HG03095 (cell line): ENCODE measurements around the gene TMC5.
"Not testable (repeated sequence)": the region's sequence is repeated elsewhere in the genome, so short reads cannot be mapped to it uniquely, and the experiment has no call there.

Experiments
- ATAC-seq: cut with Tn5 transposase; IDR thresholded peaks from one replicate; pipeline ENCODE4 v1.9.1; 2021; ENCODE audit warnings: moderate library complexity; ENCODE audit not compliant: unreplicated experiment

Gene TMC5

DNA sequence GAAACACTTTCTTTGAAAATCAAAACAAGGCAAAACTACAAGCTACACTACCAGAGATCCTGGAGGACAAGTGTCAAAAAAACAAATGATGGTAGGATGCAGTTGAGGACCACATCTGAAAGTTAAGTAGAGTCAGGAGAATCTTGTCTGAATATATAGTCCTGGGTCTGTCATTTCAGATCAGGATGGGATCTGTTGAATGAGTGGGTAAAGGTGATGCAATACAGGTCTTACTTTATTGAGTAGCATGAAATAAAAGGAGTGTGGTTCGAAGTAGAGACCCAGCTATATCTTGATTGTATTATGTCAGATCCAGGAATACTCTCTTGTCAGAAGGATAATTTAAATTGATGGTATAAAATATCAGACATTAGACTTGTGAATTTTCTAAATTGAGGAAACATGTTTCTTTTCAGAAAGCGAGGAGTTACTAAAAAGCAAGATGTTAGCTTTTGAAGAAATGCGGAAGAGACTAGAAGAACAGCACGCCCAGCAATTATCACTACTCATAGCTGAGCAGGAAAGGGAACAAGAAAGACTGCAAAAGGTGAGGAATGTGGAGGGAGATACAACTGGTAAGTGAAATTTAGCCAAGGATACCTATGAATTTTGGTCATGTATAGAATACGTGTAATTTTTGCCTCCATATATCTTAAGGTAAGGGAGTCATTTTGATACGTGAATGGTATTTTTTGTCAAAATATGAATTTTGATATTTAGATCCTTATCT lies 122.7 kb downstream of the TMC5 start:
- ATAC-seq, result no peak

DNA sequence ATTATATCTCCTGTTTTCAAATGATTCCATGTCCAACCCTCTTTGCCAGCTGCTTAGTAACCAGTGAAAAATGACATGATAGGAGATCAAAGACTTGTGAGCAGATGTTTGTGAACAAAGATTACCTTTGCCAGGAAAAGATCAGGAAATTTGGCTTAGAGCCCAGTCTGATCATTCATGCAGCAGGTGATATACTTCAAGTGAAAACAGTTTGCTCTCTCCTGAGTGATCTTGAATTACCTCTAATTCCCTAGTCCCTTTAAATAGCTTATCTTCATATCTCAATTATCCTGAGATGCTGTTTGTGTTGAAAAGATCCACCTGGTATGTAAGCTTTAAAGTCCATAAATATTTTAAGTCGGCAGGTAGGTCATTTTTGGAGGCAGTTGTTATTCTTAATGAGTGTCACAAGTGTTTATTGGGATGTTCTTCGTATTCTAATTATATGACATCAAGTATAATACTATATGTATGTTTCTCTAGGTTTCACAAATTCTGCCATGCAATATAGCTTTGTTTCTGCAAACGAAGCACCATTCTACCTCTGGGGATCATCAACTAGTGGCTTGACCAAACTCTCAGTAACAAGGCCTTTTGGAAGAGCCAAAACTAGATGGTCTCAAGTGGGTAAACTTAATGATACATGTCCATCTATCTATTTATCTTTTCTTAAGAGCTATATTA lies 124.6 kb downstream of the TMC5 start:
- ATAC-seq, result no peak

GRCh38 chr16:19543278-19543996 lies 125.8 kb downstream of the TMC5 start:
- ATAC-seq, result not testable (repeated sequence)

- no peak for ATAC-seq
Measured at GRCh38 chr16:19548144-19548543, 130.5 kb downstream of the TMC5 start.
